Osteocyte (in vitro differentiated cells): Measurements from ENCODE around the gene MATR3. TPM values are rescaled to one million over a fixed set of nuclear protein-coding genes. Genes with fewer than 3 reads are reported as not detected.
A peak's percentile ranks its signal among the peaks of the same experiment; 100 is the strongest.

Source experiments
- DNase-seq: peaks from one replicate; pipeline ENCODE4 v3.0.0; 2021; ENCODE audit warnings: mixed read lengths; ENCODE audit not compliant: unreplicated experiment; ENCODE audit errors: extremely low spot score
- H3K27ac Mint-ChIP-seq: one replicate; pipeline ENCODE4 v1.8.0; 2021; ENCODE audit warnings: mild to moderate bottlenecking, mixed read lengths; ENCODE audit not compliant: unreplicated experiment
- H3K27me3 Mint-ChIP-seq: one replicate; pipeline ENCODE4 v1.8.0; 2021; ENCODE audit warnings: mixed read lengths; ENCODE audit not compliant: unreplicated experiment
- H3K36me3 Mint-ChIP-seq: one replicate; pipeline ENCODE4 v1.8.0; 2021; ENCODE audit warnings: mixed read lengths; ENCODE audit not compliant: unreplicated experiment
- H3K4me1 Mint-ChIP-seq: one replicate; pipeline ENCODE4 v1.8.0; 2021; ENCODE audit warnings: mixed read lengths; ENCODE audit not compliant: unreplicated experiment
- H3K4me3 Mint-ChIP-seq: one replicate; pipeline ENCODE4 v1.8.0; 2021; ENCODE audit warnings: mild to moderate bottlenecking, moderate library complexity, mixed read lengths; ENCODE audit not compliant: unreplicated experiment
- H3K9me3 Mint-ChIP-seq: one replicate; pipeline ENCODE4 v1.8.0; 2021; ENCODE audit warnings: mixed read lengths; ENCODE audit not compliant: unreplicated experiment
- CTCF ChIP-seq: fragments of 200-600 bp; sonication (generic); IDR thresholded peaks from 2 replicates; pipeline ENCODE4 v1.5.0; 2021; ENCODE audit warnings: antibody characterized with exemption, mild to moderate bottlenecking, moderate library complexity
- total RNA-seq: library from RNA; stranded (reverse); gene quantifications from 2 replicates; pipeline ENCODE4 v1.2.1, GENCODE V29; 2021

The MATR3 gene
- total RNA-seq, 1 donor from 2014 or later: 218 TPM

GRCh38 chr5:139262742-139263445 lies 30.6 kb upstream of the MATR3 start:
- Mint-ChIP-seq H3K4me3 (no peak overlapping the region), H3K36me3 (no peaks in the 10 kb centered on the region), H3K4me1 (peaks cover 2% of the 10 kb centered on the region), H3K27ac (peak overlapping the region; percentile 23), H3K9me3 (no peaks in the 10 kb centered on the region), H3K27me3 (peaks cover 5% of the 10 kb centered on the region)
- TF ChIP-seq CTCF: peak; percentile 95
- peak; percentile 94 for DNase-seq

- Mint-ChIP-seq H3K36me3 (no peaks in the 10 kb centered on the region), H3K4me3 (no peak overlapping the region), H3K9me3 (no peaks in the 10 kb centered on the region), H3K4me1 (peaks cover 2% of the 10 kb centered on the region), H3K27me3 (peaks cover 5% of the 10 kb centered on the region), H3K27ac (peak overlapping the region; percentile 23)
- TF ChIP-seq CTCF: no peak
- DNase-seq: no peak
Measured at GRCh38 chr5:139263536-139263935, 30.0 kb upstream of the MATR3 start.

- no peaks in the 10 kb centered on the region for H3K36me3 Mint-ChIP-seq
- peaks cover 2% of the 10 kb centered on the region for H3K4me1 Mint-ChIP-seq
- no peak for DNase-seq
- no peak for TF ChIP-seq CTCF
- H3K27ac Mint-ChIP-seq: no peak overlapping the region
- H3K9me3 Mint-ChIP-seq: no peaks in the 10 kb centered on the region
- H3K4me3 Mint-ChIP-seq: no peak overlapping the region
- H3K27me3 Mint-ChIP-seq: peaks cover 3% of the 10 kb centered on the region
Measured at GRCh38 chr5:139263946-139264345, 29.6 kb upstream of the MATR3 start.

GRCh38 chr5:139265001-139265400 lies 28.5 kb upstream of the MATR3 start:
- no peak for TF ChIP-seq CTCF
- Mint-ChIP-seq H3K4me1 (peaks cover 2% of the 10 kb centered on the region), H3K4me3 (no peak overlapping the region), H3K27me3 (no peaks in the 10 kb centered on the region), H3K9me3 (no peaks in the 10 kb centered on the region), H3K27ac (no peak overlapping the region), H3K36me3 (no peaks in the 10 kb centered on the region)
- no peak for DNase-seq

GRCh38 chr5:139266236-139266635 lies 27.3 kb upstream of the MATR3 start:
- no peak for DNase-seq
- H3K4me1 Mint-ChIP-seq: peaks cover 3% of the 10 kb centered on the region
- no peak overlapping the region for H3K4me3 Mint-ChIP-seq
- no peaks in the 10 kb centered on the region for H3K27me3 Mint-ChIP-seq
- no peak overlapping the region for H3K27ac Mint-ChIP-seq
- no peaks in the 10 kb centered on the region for H3K9me3 Mint-ChIP-seq
- no peak for TF ChIP-seq CTCF
- no peaks in the 10 kb centered on the region for H3K36me3 Mint-ChIP-seq
